Osteoblast (primary cell): Measurements from ENCODE around the gene MIS12. TPM values are rescaled to one million over a fixed set of nuclear protein-coding genes. Genes with fewer than 3 reads are reported as not detected.

Experiments
- DNase-seq: peaks from one replicate; pipeline ENCODE4 v3.0.0; 2011; ENCODE audit warnings: low spot score, mixed read lengths; ENCODE audit not compliant: insufficient read length; ENCODE audit errors: missing footprints
- H2AFZ ChIP-seq: 2 replicates; pipeline ENCODE4 v1.6.0; 2011; ENCODE audit warnings: mild to moderate bottlenecking, low read length
- H3K27ac ChIP-seq: 2 replicates; pipeline ENCODE4 v1.5.1; 2011; ENCODE audit warnings: mild to moderate bottlenecking, low read depth, low read length, moderate library complexity
- H3K27me3 ChIP-seq: 2 replicates; pipeline ENCODE4 v1.6.0; 2012; ENCODE audit warnings: mild to moderate bottlenecking, control low read depth, inconsistent platforms, low read length, moderate library complexity; ENCODE audit not compliant: insufficient read depth
- H3K36me3 ChIP-seq: 2 replicates; pipeline ENCODE4 v1.5.1; 2011; ENCODE audit warnings: mild to moderate bottlenecking, low read length, control low read depth, moderate library complexity; ENCODE audit not compliant: insufficient read depth
- H3K4me1 ChIP-seq: 2 replicates; pipeline ENCODE4 v1.5.1; 2011; ENCODE audit warnings: mild to moderate bottlenecking, low read length, control low read depth, moderate library complexity; ENCODE audit not compliant: insufficient read depth
- H3K4me2 ChIP-seq: 2 replicates; pipeline ENCODE4 v1.6.0; 2011; ENCODE audit warnings: mild to moderate bottlenecking, low read length; ENCODE audit not compliant: insufficient read depth
- H3K4me3 ChIP-seq: fragments of 200-600 bp; sonication (generic); 3 replicates; pipeline ENCODE4 v1.5.1; 2012; ENCODE audit warnings: mild to moderate bottlenecking, low read length, inconsistent platforms; ENCODE audit not compliant: insufficient read depth
- H3K79me2 ChIP-seq: 2 replicates; pipeline ENCODE4 v1.6.0; 2012; ENCODE audit warnings: mild to moderate bottlenecking, low read length, control low read depth, inconsistent platforms; ENCODE audit not compliant: insufficient read depth
- H3K9me3 ChIP-seq: 2 replicates; pipeline ENCODE4 v1.5.1; 2011; ENCODE audit warnings: low read depth, low read length, control low read depth
- H4K20me1 ChIP-seq: 2 replicates; pipeline ENCODE4 v1.6.0; 2012; ENCODE audit warnings: mild to moderate bottlenecking, low read length, control low read depth; ENCODE audit not compliant: insufficient read depth
- CTCF ChIP-seq: IDR thresholded peaks from 2 replicates; pipeline ENCODE4 v1.5.1; 2011; ENCODE audit warnings: mild to moderate bottlenecking, low read depth, low read length, moderate library complexity; ENCODE audit errors: extremely low read depth
- total RNA-seq: library from RNA; depleted of rRNA; stranded (reverse); fragments of >200 nt; gene quantifications from 2 replicates; pipeline ENCODE4 v1.2.3, GENCODE V29; 2012

The MIS12 gene
- total RNA-seq, 1 donor, result 10.9 TPM

- H3K36me3 ChIP-seq, result peaks cover 65% of the 10 kb centered on the region
- no peaks in the 10 kb centered on the region for H3K9me3 ChIP-seq
- no peak for DNase-seq
- no peaks in the 10 kb centered on the region for H3K79me2 ChIP-seq
- no peak for TF ChIP-seq CTCF
- H4K20me1 ChIP-seq, result peaks cover 3% of the 10 kb centered on the region
- no peak overlapping the region for H3K4me2 ChIP-seq
- no peak overlapping the region for H3K27ac ChIP-seq
- no peak overlapping the region for H2AFZ ChIP-seq
- no peaks in the 10 kb centered on the region for H3K27me3 ChIP-seq
- no peak overlapping the region for H3K4me3 ChIP-seq
- no peaks in the 10 kb centered on the region for H3K4me1 ChIP-seq
Measured at GRCh38 chr17:5533486-5534315, 47.3 kb downstream of the MIS12 start.

- Histone ChIP-seq H3K4me3 (no peak overlapping the region), H3K27ac (no peak overlapping the region), H2AFZ (no peak overlapping the region), H3K27me3 (no peaks in the 10 kb centered on the region), H3K9me3 (no peaks in the 10 kb centered on the region), H3K4me1 (no peaks in the 10 kb centered on the region), H3K36me3 (peaks cover 72% of the 10 kb centered on the region), H3K79me2 (no peaks in the 10 kb centered on the region), H4K20me1 (peaks cover 3% of the 10 kb centered on the region), H3K4me2 (no peak overlapping the region)
- DNase-seq, result no peak
- no peak for TF ChIP-seq CTCF
Measured at GRCh38 chr17:5535436-5535835, 49.1 kb downstream of the MIS12 start.

- H4K20me1 ChIP-seq, result peaks cover 3% of the 10 kb centered on the region
- no peak overlapping the region for H3K4me2 ChIP-seq
- H3K27me3 ChIP-seq, result no peaks in the 10 kb centered on the region
- no peak for TF ChIP-seq CTCF
- no peak for DNase-seq
- H3K4me1 ChIP-seq, result no peaks in the 10 kb centered on the region
- H3K79me2 ChIP-seq, result no peaks in the 10 kb centered on the region
- no peak overlapping the region for H2AFZ ChIP-seq
- H3K9me3 ChIP-seq, result no peaks in the 10 kb centered on the region
- H3K4me3 ChIP-seq, result no peak overlapping the region
- H3K36me3 ChIP-seq, result peaks cover 71% of the 10 kb centered on the region
- peak overlapping the region; percentile 20 for H3K27ac ChIP-seq
Measured at GRCh38 chr17:5536866-5537650, 50.7 kb downstream of the MIS12 start.

DNA sequence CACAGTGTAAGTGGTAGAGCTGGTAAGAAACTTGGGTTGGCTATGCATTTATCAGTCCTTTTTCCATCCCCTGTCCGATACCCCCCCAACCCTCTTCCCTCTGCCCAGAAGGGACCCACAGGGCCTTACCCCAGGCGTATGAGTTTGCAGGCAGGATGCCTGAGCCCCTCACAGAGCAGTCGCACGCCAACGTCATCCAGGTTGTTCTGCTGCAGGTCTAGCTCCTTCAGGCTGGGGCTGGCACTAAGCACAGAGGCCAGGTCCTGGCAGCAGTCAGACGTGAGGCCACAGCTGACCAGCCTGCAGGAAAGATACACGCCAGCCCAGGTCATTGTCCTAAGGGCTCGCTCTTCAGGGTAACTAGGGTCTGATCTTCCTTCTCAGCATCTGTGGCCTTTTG, 52.9 kb downstream of the MIS12 start:
- Histone ChIP-seq H2AFZ (no peak overlapping the region), H3K27ac (no peak overlapping the region), H3K4me2 (no peak overlapping the region), H3K27me3 (no peaks in the 10 kb centered on the region), H4K20me1 (peaks cover 3% of the 10 kb centered on the region), H3K79me2 (no peaks in the 10 kb centered on the region), H3K9me3 (no peaks in the 10 kb centered on the region), H3K4me1 (no peaks in the 10 kb centered on the region), H3K4me3 (no peak overlapping the region), H3K36me3 (peaks cover 65% of the 10 kb centered on the region)
- no peak for TF ChIP-seq CTCF
- DNase-seq, result no peak
